Tongue (tissue), 3 donors: ENCODE data around the gene BMP8A. TPM values are rescaled to one million over a fixed set of nuclear protein-coding genes. Genes with fewer than 3 reads are reported as not detected.

Source experiments
- DNase-seq: peaks from one replicate; pipeline ENCODE4 v3.0.0-alpha.2; 2015
- small RNA-seq: library from RNA; depleted of rRNA; stranded (forward); fragments of <200 nt; gene quantifications from one replicate; pipeline ENCODE3, GENCODE V24; 2014; ENCODE audit warnings: low replicate concordance
- total RNA-seq: library from RNA; depleted of rRNA; stranded (reverse); fragments of >200 nt; gene quantifications from one replicate; pipeline ENCODE4 v1.2.3, GENCODE V29; 2014

BMP8A gene
- total RNA-seq, 1 donor from 2014 or later, result 0.51 TPM

GRCh38 chr1:39572379-39573096 is 81.1 kb downstream of the BMP8A start:
- DNase-seq, result no peak

DNA sequence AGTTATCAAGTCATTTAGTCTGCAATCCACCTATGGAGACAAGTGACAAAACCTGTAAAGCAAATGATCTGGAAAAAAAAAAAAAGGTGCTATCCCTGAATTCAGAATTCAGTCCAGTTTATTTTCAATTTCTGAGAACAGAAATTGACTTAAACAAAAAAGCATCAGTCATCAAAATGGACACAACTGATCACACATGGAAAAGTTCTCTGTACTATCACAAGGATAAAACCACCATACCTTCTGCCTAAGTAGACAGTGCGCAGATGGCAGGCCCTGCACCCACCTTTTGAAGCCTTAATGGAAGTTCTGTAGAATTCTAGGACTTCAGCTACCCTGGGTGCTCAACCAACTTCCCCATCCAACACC is 81.6 kb downstream of the BMP8A start:
- no peak for DNase-seq

GRCh38 chr1:39573736-39574624 is 82.5 kb downstream of the BMP8A start:
- peak; percentile 61 for DNase-seq

DNA sequence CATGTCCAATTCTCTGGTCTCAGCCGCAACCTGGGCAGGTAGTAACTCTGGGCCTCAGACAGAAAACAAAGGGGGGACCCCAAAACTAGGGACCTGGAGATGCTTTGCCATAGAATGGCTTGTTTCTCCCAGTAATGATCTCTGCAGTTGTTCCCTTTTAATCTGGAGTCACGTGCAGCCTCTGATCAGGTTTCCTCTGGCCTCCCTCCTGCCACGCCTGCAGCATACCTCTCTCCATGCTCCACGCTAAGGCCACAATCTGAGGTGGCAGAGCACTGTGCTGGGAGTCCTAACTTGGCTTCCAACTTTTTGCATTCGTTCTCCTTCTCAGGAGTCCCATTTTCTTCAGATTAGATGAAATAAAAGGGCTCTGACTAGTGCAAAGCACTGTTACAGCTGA is 83.2 kb downstream of the BMP8A start:
- DNase-seq, result peak; percentile 63

Small RNA genes lying within 50 kb of the gene (small RNA-seq; reads per million reads assigned to genes)
- gene SNORA55, result 12.6 reads per million, percentile 94 among the genes with 10 or more reads in this experiment

Other genes starting within 250 kb of the BMP8A start
- gene PABPC4, start 85.2 kb downstream of the BMP8A start, total RNA-seq, result 270 TPM
- 12.4 TPM for gene HEYL, start 148.0 kb downstream of the BMP8A start, total RNA-seq
- gene NT5C1A, start 180.5 kb downstream of the BMP8A start, total RNA-seq, result 19.6 TPM
- gene HPCAL4, start 199.8 kb downstream of the BMP8A start, total RNA-seq, result 0.92 TPM
- 31.2 TPM for gene PPIE, start 247.2 kb downstream of the BMP8A start, total RNA-seq